Transverse colon (tissue), 4 donors: ENCODE measurements around the gene CLMN. TPM values are rescaled to one million over a fixed set of nuclear protein-coding genes. Genes with fewer than 3 reads are reported as not detected.

Experiments
- DNase-seq: peaks from one replicate; pipeline ENCODE4 v3.0.0-alpha.2; 2019
- H3K27ac ChIP-seq, 4 donors: fragments of 200-600 bp; sonication (generic); 2 replicates each; pipeline ENCODE4 v1.5.1; 2016 to 2018; ENCODE audit warnings: inconsistent platforms in 4 of 4
- H3K27me3 ChIP-seq: fragments of 200-600 bp; sonication (generic); 2 replicates; pipeline ENCODE4 v1.5.1; 2017; ENCODE audit warnings: inconsistent platforms
- H3K36me3 ChIP-seq, 4 donors: fragments of 200-600 bp; sonication (generic); 2 replicates each; pipeline ENCODE4 v1.5.1; 2017 to 2019; ENCODE audit warnings: inconsistent platforms in 4 of 4
- H3K4me1 ChIP-seq, 4 donors: fragments of 200-600 bp; sonication (generic); 2 replicates each; pipeline ENCODE4 v1.5.1; 2017 to 2020; ENCODE audit warnings: inconsistent platforms in 4 of 4
- H3K4me3 ChIP-seq, 4 donors: fragments of 200-600 bp; sonication (generic); 1 replicate in 1 of 4; 2 replicates in 3 of 4; pipeline versions ENCODE4 v1.5.1 to v1.6.1; 2017 to 2019; ENCODE audit warnings: inconsistent platforms in 4 of 4
- H3K9me3 ChIP-seq, 2 donors: fragments of 200-600 bp; sonication (generic); 2 replicates each; pipeline ENCODE4 v1.5.1; 2017 to 2019; ENCODE audit warnings: inconsistent platforms in 2 of 2
- CTCF ChIP-seq, 5 experiments: fragments of 200-600 bp in 3 of 5; fragments of 450-650 bp in 2 of 5; sonication (generic) in 3 of 5; IDR thresholded peaks; 1 replicate in 2 of 5; 2 replicates in 3 of 5; pipeline ENCODE4 v1.5.1; 2016 to 2017; ENCODE audit warnings: antibody characterized with exemption in 5 of 5, inconsistent platforms in 3 of 5, mild to moderate bottlenecking in 2 of 5, moderate library complexity in 1 of 5
- EP300 ChIP-seq: sonication (generic); formaldehyde crosslinking; IDR thresholded peaks from one replicate; pipeline ENCODE4 v1.6.1; 2017; ENCODE audit warnings: antibody characterized with exemption, low read depth
- POLR2A ChIP-seq: fragments of 450-650 bp; IDR thresholded peaks from one replicate; pipeline ENCODE4 v1.6.1; 2016; ENCODE audit warnings: antibody characterized with exemption, mild to moderate bottlenecking, moderate library complexity
- POLR2AphosphoS5 ChIP-seq, 3 donors: sonication (generic); formaldehyde crosslinking; IDR thresholded peaks; one replicate each; pipeline ENCODE4 v1.6.1; 2016; ENCODE audit warnings: antibody characterized with exemption in 3 of 3
- WGBS, 2 donors: methylation state at CpG; one replicate each; pipeline ENCODE4 v1.1.5; 2018; ENCODE audit warnings: low coverage in 1 of 2; 5-methylcytosine and 5-hydroxymethylcytosine counted together
- in situ Hi-C, 4 donors: fragments of 200-750 bp; cut with MboI; loops; one replicate each; pipeline versions ENCODE4 v1.15.0 to v1.15.1; 2017; ENCODE audit warnings: low sequenced_read_pairs in 3 of 4, low pct_ligation_motif_present in 1 of 4, low pct_unique_long_range_greater_than_20kb in 1 of 4
- intact Hi-C: fragments of 100-400 bp; cut with DNase I; formaldehyde crosslinking; loops from one replicate; pipeline ENCODE4 v1.15.1; 2023; ENCODE audit warnings: low total_unique reads
- total RNA-seq, 4 donors: library from RNA; depleted of rRNA; stranded (reverse); fragments of >200 nt; gene quantifications; one replicate each; pipeline ENCODE4 v1.1.0, GENCODE V29; 2016

Gene CLMN
- total RNA-seq, 4 donors from 2014 or later = 71.1 to 118 (median 90.1) TPM

- no peak overlapping the region for H3K27ac ChIP-seq
- H3K4me3 ChIP-seq = no peak overlapping the region
- 95% methylated on average over 13 of the region's 13 CpGs; no CpG with 5 or more reads in 1 of the 2 donors for WGBS, 2 donors
- intact Hi-C loops = no loop called here
- no peak for TF ChIP-seq POLR2A
- no peak for TF ChIP-seq CTCF (IDR thresholded peaks at IDR 0.05)
- no peak for TF ChIP-seq EP300
- no peak for TF ChIP-seq POLR2AphosphoS5 (IDR thresholded peaks at IDR 0.05)
- in situ Hi-C loops = no loop called here
- H3K36me3 ChIP-seq = peaks cover 0 to 6% (median under 1%) of the 10 kb centered on the region in 4 donors
- H3K4me1 ChIP-seq = peaks cover 0 to 6% (median 1%) of the 10 kb centered on the region in 4 donors
- no peak for DNase-seq
- no peaks in the 10 kb centered on the region for H3K9me3 ChIP-seq
- H3K27me3 ChIP-seq = no peaks in the 10 kb centered on the region
These were observed 109.0 kb downstream of the CLMN start for GRCh38 chr14:95210699-95211098.

DNA sequence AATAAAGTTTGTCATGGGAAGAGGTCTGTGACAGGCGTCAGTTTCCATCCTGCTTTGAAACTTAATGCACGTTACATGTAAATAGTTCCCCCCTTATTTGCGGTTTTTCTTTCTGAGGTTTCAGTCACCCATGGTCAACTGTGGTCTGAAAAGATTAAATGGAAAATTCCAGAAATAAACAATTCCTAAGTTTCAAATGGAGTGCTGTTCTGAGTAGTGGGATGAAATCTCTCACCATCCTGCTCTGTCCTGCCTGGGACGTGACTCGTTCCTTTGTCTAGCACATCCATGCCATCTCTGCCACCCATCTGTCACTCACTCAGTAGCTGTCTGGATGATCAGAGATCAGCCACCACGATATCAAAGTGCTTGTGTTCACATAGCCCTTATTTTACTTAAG lies 111.1 kb downstream of the CLMN start:
- H3K27me3 ChIP-seq = no peaks in the 10 kb centered on the region
- H3K4me3 ChIP-seq = no peak overlapping the region
- H3K36me3 ChIP-seq = peaks cover 0 to 13% (median 6%) of the 10 kb centered on the region in 4 donors
- H3K4me1 ChIP-seq = peaks cover 0 to 6% (median 1%) of the 10 kb centered on the region in 4 donors
- H3K27ac ChIP-seq = no peak overlapping the region
- in situ Hi-C loops = no loop called here
- intact Hi-C loops = no loop called here
- H3K9me3 ChIP-seq = peaks cover 0 to 5% of the 10 kb centered on the region in 2 donors
- TF ChIP-seq POLR2AphosphoS5 (IDR thresholded peaks at IDR 0.05) (no peak), POLR2A (no peak), EP300 (no peak), CTCF (IDR thresholded peaks at IDR 0.05) (no peak)
- DNase-seq = no peak
- 60 to 77% methylated on average over 6 of the region's 6 CpGs for WGBS, 2 donors

GRCh38 chr14:95207475-95208233 lies 112.1 kb downstream of the CLMN start:
- Histone ChIP-seq H3K4me3 (no peak overlapping the region), H3K36me3 (peaks cover 0 to 23% (median 9%) of the 10 kb centered on the region in 4 donors), H3K9me3 (peaks cover 0 to 5% of the 10 kb centered on the region in 2 donors), H3K27ac (no peak overlapping the region), H3K27me3 (no peaks in the 10 kb centered on the region), H3K4me1 (peaks cover 0 to 6% (median 1%) of the 10 kb centered on the region in 4 donors)
- intact Hi-C loops = no loop called here
- in situ Hi-C loops = no loop called here
- DNase-seq = no peak
- 55 to 63% methylated on average over 4 to 7 of the region's 7 CpGs for WGBS, 2 donors
- TF ChIP-seq EP300 = no peak
- TF ChIP-seq POLR2AphosphoS5 (IDR thresholded peaks at IDR 0.05) = no peak
- no peak for TF ChIP-seq POLR2A
- no peak for TF ChIP-seq CTCF (IDR thresholded peaks at IDR 0.05)

DNA sequence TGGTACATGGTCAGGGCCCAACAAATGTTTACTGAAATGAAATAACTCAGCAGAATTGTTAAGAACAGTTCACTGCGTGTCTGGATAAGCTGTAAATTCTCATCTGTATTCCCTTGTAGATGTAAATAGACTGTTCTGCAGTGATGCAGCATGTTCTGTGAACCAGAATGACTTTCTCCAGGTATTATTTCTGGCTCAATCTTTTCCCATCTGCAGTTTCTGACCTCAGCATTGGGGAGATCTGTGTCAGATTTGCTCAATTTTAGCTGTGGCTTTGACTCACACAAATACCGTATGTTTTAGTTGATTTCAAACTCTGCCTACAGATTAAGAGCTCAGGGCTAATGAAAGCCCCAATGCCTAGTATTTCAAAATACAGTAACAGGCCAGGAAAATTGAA lies 113.2 kb downstream of the CLMN start:
- TF ChIP-seq POLR2AphosphoS5 (IDR thresholded peaks at IDR 0.05) (no peak), EP300 (no peak), POLR2A (no peak), CTCF (IDR thresholded peaks at IDR 0.05) (no peak)
- Histone ChIP-seq H3K4me1 (no peaks in the 10 kb centered on the region), H3K27me3 (no peaks in the 10 kb centered on the region), H3K9me3 (peaks cover 0 to 5% of the 10 kb centered on the region in 2 donors), H3K27ac (no peak overlapping the region), H3K4me3 (no peak overlapping the region), H3K36me3 (peaks cover 0 to 23% (median 9%) of the 10 kb centered on the region in 4 donors)
- intact Hi-C loops (no loop called here), in situ Hi-C loops (no loop called here)
- no peak for DNase-seq
- 77 to 80% methylated on average over 1 to 2 of the region's 2 CpGs for WGBS, 2 donors
